K562 (cell line): ENCODE measurements around the gene EVL. TPM values are rescaled to one million over a fixed set of nuclear protein-coding genes. Genes with fewer than 3 reads are reported as not detected.

ENCODE experiments used
- CEBPB ChIP-seq: fragments of 450-650 bp; IDR thresholded peaks from 2 replicates; pipeline ENCODE4 v1.6.1; 2016; ENCODE audit warnings: missing genetic modification characterization, missing compliant biosample characterization
- CTCF ChIP-seq, 3 experiments: IDR thresholded peaks in 2 of 3; conservative IDR thresholded peaks in 1 of 3; 2 replicates each; pipeline ENCODE4 v1.5.1; 2011 to 2012; ENCODE audit warnings: low read length in 3 of 3, mild to moderate bottlenecking in 3 of 3, control low read depth in 2 of 3, improper control_type of control experiment in 1 of 3, inconsistent platforms in 1 of 3, low read depth in 1 of 3, mixed read lengths in 1 of 3, moderate library complexity in 1 of 3; ENCODE audit not compliant: insufficient read depth in 2 of 3
- GTF2E2 ChIP-seq: fragments of 200-800 bp; sonication (Bioruptor generic); IDR thresholded peaks from 2 replicates; pipeline ENCODE4 v1.6.1; 2016; ENCODE audit warnings: missing genetic modification characterization, missing compliant biosample characterization
- HNRNPH1 ChIP-seq: fragments of 200-400 bp; formaldehyde crosslinking; optimal IDR thresholded peaks from 2 replicates; pipeline ENCODE3; 2017; ENCODE audit warnings: low read depth, mild to moderate bottlenecking, low read length, moderate library complexity
- LEF1 ChIP-seq: fragments of 450-650 bp; IDR thresholded peaks from 2 replicates; pipeline ENCODE4 v1.6.1; 2016; ENCODE audit warnings: mild to moderate bottlenecking
- MAZ ChIP-seq, 2 experiments: fragments of 450-650 bp in 1 of 2; sonication (generic) in 1 of 2; formaldehyde crosslinking; IDR thresholded peaks in 1 of 2; conservative IDR thresholded peaks in 1 of 2; 2 replicates each; pipeline versions ENCODE4 v1.4.0 to v1.5.0; 2020; ENCODE audit warnings: mild to moderate bottlenecking in 1 of 2, missing genetic modification reagents in 1 of 2
- MTA1 ChIP-seq: fragments of 450-650 bp; IDR thresholded peaks from 2 replicates; pipeline ENCODE4 v1.6.1; 2017; ENCODE audit warnings: borderline replicate concordance
- NBN ChIP-seq: fragments of 450-650 bp; IDR thresholded peaks from 2 replicates; pipeline ENCODE4 v1.6.1; 2016; ENCODE audit warnings: low read depth, mild to moderate bottlenecking
- NCOA6 ChIP-seq: fragments of 450-650 bp; IDR thresholded peaks from 2 replicates; pipeline ENCODE4 v1.6.1; 2017; ENCODE audit warnings: mild to moderate bottlenecking
- NFXL1 ChIP-seq: fragments of 450-650 bp; formaldehyde crosslinking; IDR thresholded peaks from 2 replicates; pipeline ENCODE4 v1.4.0; 2021; ENCODE audit warnings: mild to moderate bottlenecking
- PHF21A ChIP-seq: fragments of 450-650 bp; IDR thresholded peaks from 2 replicates; pipeline ENCODE4 v1.6.1; 2017; ENCODE audit warnings: low read depth, borderline replicate concordance
- POU5F1 ChIP-seq: fragments of 150-350 bp; IDR thresholded peaks from 2 replicates; pipeline ENCODE4 v1.6.1; 2014; ENCODE audit warnings: borderline replicate concordance, low read length, low read depth, mild to moderate bottlenecking; ENCODE audit not compliant: partially characterized antibody
- RAD21 ChIP-seq, 2 experiments: fragments of 250-450 bp in 1 of 2; fragments of 450-650 bp in 1 of 2; sonication (Bioruptor Pico) in 1 of 2; formaldehyde crosslinking in 1 of 2; IDR thresholded peaks in 1 of 2; conservative IDR thresholded peaks in 1 of 2; 2 replicates each; pipeline versions ENCODE4 v1.4.0 to v1.8.0; 2020 to 2022; ENCODE audit warnings: mild to moderate bottlenecking in 2 of 2, moderate library complexity in 1 of 2
- SAP30 ChIP-seq: fragments of 200-600 bp; sonication (generic); IDR thresholded peaks from 2 replicates; pipeline ENCODE4 v1.6.1; 2012; ENCODE audit warnings: borderline replicate concordance, low read depth, mild to moderate bottlenecking, moderate library complexity, low read length, control low read depth, inconsistent platforms; ENCODE audit not compliant: insufficient read depth, poor library complexity, severe bottlenecking
- SNIP1 ChIP-seq: fragments of 450-650 bp; IDR thresholded peaks from 2 replicates; pipeline ENCODE4 v1.7.1; 2017; ENCODE audit warnings: low read depth, mild to moderate bottlenecking
- TCF3 ChIP-seq: sonication (generic); formaldehyde crosslinking; IDR thresholded peaks from 2 replicates; pipeline ENCODE4 v1.4.0; 2020; ENCODE audit warnings: mild to moderate bottlenecking, missing genetic modification reagents
- USF1 ChIP-seq: sonication (generic); formaldehyde crosslinking; IDR thresholded peaks from 2 replicates; pipeline ENCODE4 v1.9.0; 2022; ENCODE audit warnings: mild to moderate bottlenecking, missing genetic modification reagents
- XRCC5 ChIP-seq: fragments of 200-400 bp; formaldehyde crosslinking; IDR thresholded peaks from 2 replicates; pipeline ENCODE4 v1.6.1; 2017; ENCODE audit warnings: low read depth, mild to moderate bottlenecking, low read length
- ZNF197 ChIP-seq: fragments of 200-800 bp; sonication (Bioruptor generic); IDR thresholded peaks from 2 replicates; pipeline ENCODE4 v1.6.1; 2016; ENCODE audit warnings: low read depth, missing genetic modification characterization, missing compliant biosample characterization
- ZNF609 ChIP-seq: sonication (generic); formaldehyde crosslinking; IDR thresholded peaks from 2 replicates; pipeline ENCODE4 v1.8.1; 2023; ENCODE audit warnings: missing genetic modification reagents, mild to moderate bottlenecking, borderline replicate concordance
- ZNF778 ChIP-seq: fragments of 450-650 bp; formaldehyde crosslinking; IDR thresholded peaks from 2 replicates; pipeline ENCODE4 v1.4.0; 2020; ENCODE audit warnings: mild to moderate bottlenecking, moderate library complexity
- polyA plus RNA-seq, 8 experiments: library from polyadenylated mRNA; depleted of rRNA in 4 of 8; stranded (reverse) in 5 of 8; unstranded in 3 of 8; fragments of >200 nt; fragmentation: Nextera tagmentation in 2 of 8; fragmentation: Illumina TruSeq in 1 of 8; extraction: Ambion mirVana in 2 of 8; extraction: Trizol in 1 of 8; gene quantifications; 2 replicates each; pipeline versions ENCODE4 v1.2.1 to v1.2.3, GENCODE V29; 2011 to 2014; ENCODE audit warnings: inconsistent platforms in 1 of 8, missing spikeins in 1 of 8
- total RNA-seq, 7 experiments: library from RNA; depleted of rRNA in 6 of 7; stranded (reverse); fragments of >200 nt in 6 of 7; fragmentation: Illumina TruSeq in 2 of 7; extraction: Trizol in 2 of 7; gene quantifications; 2 replicates each; pipeline versions ENCODE4 v1.2.1 to v1.2.3, GENCODE V29; 2011 to 2021; ENCODE audit warnings: low replicate concordance in 1 of 7

Gene EVL
- total and polyA plus RNA-seq, 9 of the 15 experiments (the other 6 are each of a cell fraction or from before 2014, with no cell fraction given) = 2.9 to 43.4 (median 23.9) TPM

GRCh38 chr14:100140452-100141078 is 75.3 kb downstream of the EVL start (continued):
- no peak; the same call in 1 of the 2 replicates for TF ChIP-seq USF1 (CRISPR knock-in tag)
- 0 out of 2 replicates have a peak, but pooled peaks have one; percentile 26 for TF ChIP-seq XRCC5
- no peak for TF ChIP-seq SNIP1
- no peak for TF ChIP-seq ZNF778 (CRISPR knock-in tag)
- TF ChIP-seq MAZ (CRISPR knock-in tag; conservative IDR thresholded peaks at IDR 0.05 in 1 of 2, IDR thresholded peaks at IDR 0.05 in 1 of 2) = peak in 1 of 2 experiments; percentile 64; a peak in 2 of 4 replicates
- TF ChIP-seq RAD21 (CRISPR knock-in tag; conservative IDR thresholded peaks at IDR 0.05 in 1 of 2, IDR thresholded peaks at IDR 0.05 in 1 of 2) = peak; percentile 33 to 61
- no peak for TF ChIP-seq GTF2E2 (tag)
- TF ChIP-seq NBN = 0 out of 2 replicates have a peak, but pooled peaks have one; percentile 44
- TF ChIP-seq HNRNPH1 = no peak
- no peak for TF ChIP-seq NFXL1 (CRISPR knock-in tag)
- no peak for TF ChIP-seq SAP30
- no peak for TF ChIP-seq TCF3 (CRISPR knock-in tag)
- TF ChIP-seq PHF21A = no peak
- TF ChIP-seq LEF1 = 0 out of 2 replicates have a peak, but pooled peaks have one; percentile 31
- TF ChIP-seq NCOA6 = no peak
- no peak for TF ChIP-seq ZNF197
- peak; percentile 79 to 97 (median 88) for TF ChIP-seq CTCF (IDR thresholded peaks at IDR 0.05 in 2 of 3, conservative IDR thresholded peaks at IDR 0.05 in 1 of 3; ENCODE audit: insufficient read depth in 2 of 3, low read depth in 1 of 3, low read length in 3 of 3)
- TF ChIP-seq ZNF609 (CRISPR knock-in tag) = no peak
- TF ChIP-seq POU5F1 = no peak
- TF ChIP-seq CEBPB (tag) = peak; percentile 93
- no peak for TF ChIP-seq MTA1
